Activated naive CD4-positive, alpha-beta T cell treated with anti-CD3 and anti-CD28 coated beads, Interleukin-2, amount 50 U/mL, for 72 hours (primary cell): ENCODE data around the gene TAF11L10. TPM values are rescaled to one million over a fixed set of nuclear protein-coding genes. Genes with fewer than 3 reads are reported as not detected.

Experiments
- total RNA-seq, 2 donors: library from RNA; stranded (reverse); gene quantifications; one replicate each; pipeline ENCODE4 v1.2.3, GENCODE V29; 2022

TAF11L10 gene
- total RNA-seq, 2 donors from 2014 or later: not detected

Other genes with a start within 250 kb of the TAF11L10 start
- gene TAF11L2, start 99.6 kb downstream of the TAF11L10 start, total RNA-seq: not detected
- gene TAF11L3, start 79.5 kb downstream of the TAF11L10 start, total RNA-seq: not detected
- gene TAF11L4, start 76.0 kb downstream of the TAF11L10 start, total RNA-seq: not detected
- gene TAF11L5, start 72.6 kb downstream of the TAF11L10 start, total RNA-seq: not detected
- gene TAF11L6, start 69.2 kb downstream of the TAF11L10 start, total RNA-seq: not detected
- not detected for gene TAF11L7, start 12.1 kb downstream of the TAF11L10 start, total RNA-seq
- not detected for gene TAF11L8, start 6.9 kb downstream of the TAF11L10 start, total RNA-seq
- not detected for gene TAF11L9, start 3.4 kb downstream of the TAF11L10 start, total RNA-seq
- not detected for gene TAF11L11, start 6.4 kb upstream of the TAF11L10 start, total RNA-seq
- gene TAF11L12, start 12.6 kb upstream of the TAF11L10 start, total RNA-seq: not detected
- not detected for gene TAF11L13, start 34.3 kb upstream of the TAF11L10 start, total RNA-seq
- not detected for gene TAF11L14, start 36.6 kb upstream of the TAF11L10 start, total RNA-seq